8988T (cell line): Measurements from ENCODE around the gene PRKCE.
"Not testable (repeated sequence)": the region's sequence is repeated elsewhere in the genome, so short reads cannot be mapped to it uniquely, and the experiment has no call there.

ENCODE experiments used
- DNase-seq: peaks from one replicate; pipeline ENCODE4 v3.0.0; 2011

PRKCE gene

GRCh38 chr2:45896311-45896710 lies 244.8 kb downstream of the PRKCE start:
- DNase-seq = no peak

GRCh38 chr2:45897842-45898241 lies 246.4 kb downstream of the PRKCE start:
- no peak for DNase-seq

- DNase-seq = no peak
Observed at GRCh38 chr2:45898819-45899218, 247.3 kb downstream of the PRKCE start.

GRCh38 chr2:45899926-45900325 lies 248.5 kb downstream of the PRKCE start:
- no peak for DNase-seq

- DNase-seq = no peak
Observed at GRCh38 chr2:45901468-45902032, 250.1 kb downstream of the PRKCE start.

- DNase-seq = no peak
Observed at GRCh38 chr2:45902380-45902779, 250.9 kb downstream of the PRKCE start.

- DNase-seq = no peak
Observed at GRCh38 chr2:45902781-45903375, 251.4 kb downstream of the PRKCE start.

- DNase-seq = no peak
Observed at GRCh38 chr2:45904267-45904945, 252.9 kb downstream of the PRKCE start.

- DNase-seq = no peak
Observed at GRCh38 chr2:45904946-45905631, 253.6 kb downstream of the PRKCE start.

- no peak for DNase-seq
Observed at GRCh38 chr2:45905632-45905958, 254.1 kb downstream of the PRKCE start.

- DNase-seq = no peak
Observed at GRCh38 chr2:45907592-45907991, 256.1 kb downstream of the PRKCE start.

GRCh38 chr2:45908316-45909170 lies 257.1 kb downstream of the PRKCE start:
- DNase-seq = no peak

- DNase-seq = no peak
Observed at GRCh38 chr2:45909171-45909565, 257.7 kb downstream of the PRKCE start.

- no peak for DNase-seq
Observed at GRCh38 chr2:45909677-45910191, 258.3 kb downstream of the PRKCE start.

- no peak for DNase-seq
Observed at GRCh38 chr2:45910473-45911060, 259.1 kb downstream of the PRKCE start.

GRCh38 chr2:45911538-45911937 lies 260.1 kb downstream of the PRKCE start:
- no peak for DNase-seq

GRCh38 chr2:45912109-45912508 lies 260.6 kb downstream of the PRKCE start:
- no peak for DNase-seq

- DNase-seq = no peak
Observed at GRCh38 chr2:45913539-45913938, 262.1 kb downstream of the PRKCE start.

- DNase-seq = no peak
Observed at GRCh38 chr2:45915523-45915922, 264.0 kb downstream of the PRKCE start.

- not testable (repeated sequence) for DNase-seq
Observed at GRCh38 chr2:45917561-45918176, 266.2 kb downstream of the PRKCE start.

GRCh38 chr2:45918463-45919159 lies 267.1 kb downstream of the PRKCE start:
- DNase-seq = no peak
